GM12878 (cell line): ENCODE data around the gene JCHAIN.

Source experiments
- BCL3 ChIP-seq: IDR thresholded peaks from 2 replicates; pipeline ENCODE4 v1.6.1; 2011; ENCODE audit warnings: borderline replicate concordance, low read depth, mild to moderate bottlenecking, moderate library complexity, low read length; ENCODE audit not compliant: insufficient read depth, poor library complexity, severe bottlenecking
- BRCA1 ChIP-seq: IDR thresholded peaks from 2 replicates; pipeline ENCODE4 v1.6.1; 2011; ENCODE audit warnings: low read depth, low read length, improper control_type of control experiment
- EZH2 ChIP-seq: IDR thresholded peaks from 2 replicates; pipeline ENCODE4 v1.6.1; 2012; ENCODE audit warnings: low read depth, mild to moderate bottlenecking, control low read depth, inconsistent platforms, low read length, borderline replicate concordance; ENCODE audit not compliant: control insufficient read depth
- HDAC2 ChIP-seq: fragments of 200-600 bp; sonication (generic); IDR thresholded peaks from 2 replicates; pipeline ENCODE4 v1.6.1; 2017
- IRF3 ChIP-seq: fragments of 450-650 bp; IDR thresholded peaks from 2 replicates; pipeline ENCODE4 v1.6.1; 2014; ENCODE audit warnings: mild to moderate bottlenecking
- POLR2A ChIP-seq: IDR thresholded peaks from 2 replicates; pipeline ENCODE4 v1.6.1; 2011; ENCODE audit warnings: low read depth, mild to moderate bottlenecking, low read length
- POU2F2 ChIP-seq: IDR thresholded peaks from 3 replicates; pipeline ENCODE4 v1.6.1; 2011; ENCODE audit warnings: low read depth, mild to moderate bottlenecking, low read length, borderline replicate concordance
- RAD21 ChIP-seq: IDR thresholded peaks from 2 replicates; pipeline ENCODE4 v1.6.1; 2011; ENCODE audit warnings: mild to moderate bottlenecking, low read depth, low read length, moderate library complexity; ENCODE audit not compliant: insufficient read depth
- RELA ChIP-seq: fragments of 450-650 bp; IDR thresholded peaks from 2 replicates; pipeline ENCODE4 v1.8.0; 2014; ENCODE audit warnings: borderline replicate concordance; ENCODE audit not compliant: partially characterized antibody
- SMARCA5 ChIP-seq: fragments of 450-650 bp; IDR thresholded peaks from 2 replicates; pipeline ENCODE4 v1.6.1; 2017; ENCODE audit warnings: mild to moderate bottlenecking
- TBL1XR1 ChIP-seq: IDR thresholded peaks from 2 replicates; pipeline ENCODE4 v1.6.1; 2012; ENCODE audit warnings: low read depth, low read length, improper control_type of control experiment
- TCF3 ChIP-seq: IDR thresholded peaks from 2 replicates; pipeline ENCODE4 v1.6.1; 2012; ENCODE audit warnings: low read depth, mild to moderate bottlenecking, low read length, borderline replicate concordance; ENCODE audit not compliant: insufficient read depth
- USF1 ChIP-seq: IDR thresholded peaks from 2 replicates; pipeline ENCODE4 v1.6.1; 2011; ENCODE audit warnings: borderline replicate concordance, low read depth, mild to moderate bottlenecking, moderate library complexity, mixed read lengths, low read length; ENCODE audit not compliant: insufficient read depth; ENCODE audit errors: extremely low read length

DNA sequence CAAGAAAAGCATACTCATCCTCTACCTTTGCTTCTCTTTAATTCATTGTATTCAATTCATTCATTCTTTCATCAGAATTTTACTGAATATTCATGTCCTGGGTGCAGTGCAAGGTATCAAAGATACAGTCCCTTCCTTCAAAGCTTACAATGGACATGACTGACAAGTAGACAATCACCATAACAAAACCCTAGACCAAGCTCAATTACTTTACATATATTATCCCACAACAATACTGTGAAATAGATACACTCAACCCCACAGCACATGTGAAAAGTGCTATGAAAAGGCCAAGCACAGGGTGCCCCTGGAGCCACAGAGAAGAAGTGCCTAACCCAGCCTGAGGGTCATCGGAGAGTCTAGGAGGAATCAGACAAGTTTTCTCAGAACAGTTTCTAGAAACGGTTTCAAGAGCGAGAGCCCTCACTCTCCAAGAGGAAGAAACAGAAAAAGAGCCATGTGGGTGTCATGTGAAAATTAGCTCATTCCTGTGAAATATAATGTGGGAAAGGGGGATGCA, 58.9 kb downstream of the JCHAIN start:
- no peak for TF ChIP-seq POU2F2
- no peak for TF ChIP-seq USF1
- no peak for TF ChIP-seq IRF3
- no peak for TF ChIP-seq POLR2A
- no peak for TF ChIP-seq HDAC2
- no peak for TF ChIP-seq EZH2
- no peak for TF ChIP-seq BRCA1
- TF ChIP-seq BCL3 = no peak
- no peak for TF ChIP-seq SMARCA5
- TF ChIP-seq TCF3 = no peak
- TF ChIP-seq TBL1XR1 = no peak
- TF ChIP-seq RELA = no peak
- TF ChIP-seq RAD21 = no peak
